GM12878 (cell line): ENCODE data around the gene PNMA1. TPM values are rescaled to one million over a fixed set of nuclear protein-coding genes. Genes with fewer than 3 reads are reported as not detected.

Experiments
- ATAC-seq: fragments of 200-7000 bp; cut with Tn5 transposase; 3 replicates; pipeline ENCODE4 v1.9.1; 2020; ENCODE audit warnings: mild to moderate bottlenecking, moderate library complexity
- BruUV-seq: library from RNA; stranded (reverse); fragments of 400-500 nt; replicated peaks from 2 replicates; lab custom pipeline; 2021; lab: Mats Ljungman, UMichigan
- CTCF ChIA-PET: fragments of 300-600 bp; sonication (Branson Sonifier 250); formaldehyde crosslinking; extraction: SDS; loops from one replicate; lab custom pipeline; 2021; ENCODE audit warnings: inconsistent platforms; lab: Yijun Ruan, JAX
- POLR2A ChIA-PET: fragments of 350-600 bp; formaldehyde crosslinking; extraction: SDS; loops from one replicate; lab custom pipeline; 2021; ENCODE audit warnings: inconsistent platforms; lab: Charles Lee
- RAD21 ChIA-PET: fragments of 300-600 bp; sonication (Branson Sonifier 250); formaldehyde crosslinking; loops from one replicate; lab custom pipeline; 2023; ENCODE audit warnings: antibody characterized with exemption; ENCODE audit not compliant: unreplicated experiment; lab: Charles Lee
- SMC1A ChIA-PET: fragments of 300-600 bp; sonication (Branson Sonifier 250); formaldehyde crosslinking; loops from one replicate; lab custom pipeline; 2023; ENCODE audit not compliant: unreplicated experiment, uncharacterized antibody; lab: Charles Lee
- DNase-seq: peaks from one replicate; pipeline ENCODE4 v3.0.0-alpha.2; 2011; ENCODE audit warnings: low read depth, low spot score
- FAIRE-seq: peaks from 3 replicates; lab custom pipeline; 2011; peaks lifted over from hg19 to GRCh38; lab: Jason Lieb, UNC
- H2AFZ ChIP-seq: 2 replicates; pipeline ENCODE4 v1.6.0; 2011; ENCODE audit warnings: low read depth, low read length, control low read depth; ENCODE audit not compliant: control insufficient read depth
- H3K27ac ChIP-seq: 2 replicates; pipeline ENCODE4 v1.5.1; 2011; ENCODE audit warnings: control low read depth; ENCODE audit not compliant: control insufficient read depth, insufficient read depth
- H3K27me3 ChIP-seq, 2 experiments: replicated peaks in 1 of 2; 2 replicates each; pipeline versions ENCODE4 v1.6.0 to v1.6.1; 2011; ENCODE audit warnings: low read length in 1 of 2; ENCODE audit not compliant: control insufficient read depth in 2 of 2, insufficient read depth in 2 of 2
- H3K36me3 ChIP-seq, 2 experiments: 2 replicates each; pipeline ENCODE4 v1.5.1; 2011; ENCODE audit warnings: low read length in 1 of 2; ENCODE audit not compliant: control insufficient read depth in 2 of 2, insufficient read depth in 2 of 2
- H3K4me1 ChIP-seq: 2 replicates; pipeline ENCODE4 v1.6.1; 2011; ENCODE audit warnings: mild to moderate bottlenecking, low read length, moderate library complexity, mixed read lengths; ENCODE audit not compliant: control insufficient read depth, insufficient read depth
- H3K4me2 ChIP-seq: 2 replicates; pipeline ENCODE4 v1.6.0; 2011; ENCODE audit warnings: control low read depth; ENCODE audit not compliant: control insufficient read depth, insufficient read depth
- H3K4me3 ChIP-seq: fragments of 200-600 bp; sonication (generic); 2 replicates; pipeline ENCODE4 v1.5.1; 2016
- H3K79me2 ChIP-seq: 2 replicates; pipeline ENCODE4 v1.6.0; 2011; ENCODE audit warnings: low read length; ENCODE audit not compliant: control insufficient read depth, insufficient read depth
- H3K9ac ChIP-seq: 2 replicates; pipeline ENCODE4 v1.8.0; 2011; ENCODE audit warnings: low read length, control low read depth, mixed read lengths; ENCODE audit not compliant: control insufficient read depth, insufficient read depth
- H3K9me3 ChIP-seq: replicated peaks from 3 replicates; pipeline ENCODE4 v1.5.1; 2011; ENCODE audit warnings: mild to moderate bottlenecking, low read length; ENCODE audit not compliant: control insufficient read depth, insufficient read depth
- H4K20me1 ChIP-seq: 2 replicates; pipeline ENCODE4 v1.6.0; 2011; ENCODE audit not compliant: control insufficient read depth, insufficient read depth
- ATF7 ChIP-seq: fragments of 450-650 bp; IDR thresholded peaks from 2 replicates; pipeline ENCODE4 v1.6.1; 2016; ENCODE audit warnings: low read depth, mild to moderate bottlenecking
- BHLHE40 ChIP-seq, 2 experiments: fragments of 450-650 bp in 1 of 2; IDR thresholded peaks; 2 replicates each; pipeline ENCODE4 v1.6.1; 2011 to 2017; ENCODE audit warnings: low read depth in 2 of 2, borderline replicate concordance in 1 of 2, improper control_type of control experiment in 1 of 2, low read length in 1 of 2, mild to moderate bottlenecking in 1 of 2
- EP300 ChIP-seq, 2 experiments: fragments of 150-350 bp in 1 of 2; IDR thresholded peaks; 2 replicates each; pipeline ENCODE4 v1.6.1; 2011 to 2012; ENCODE audit warnings: low read depth in 2 of 2, low read length in 2 of 2, borderline replicate concordance in 1 of 2, improper control_type of control experiment in 1 of 2, inconsistent platforms in 1 of 2; ENCODE audit not compliant: control insufficient read depth in 1 of 2
- GABPA ChIP-seq: IDR thresholded peaks from 2 replicates; pipeline ENCODE4 v1.6.1; 2014; ENCODE audit warnings: antibody characterized with exemption, low read depth, mild to moderate bottlenecking, inconsistent platforms
- HDAC2 ChIP-seq: fragments of 200-600 bp; sonication (generic); IDR thresholded peaks from 2 replicates; pipeline ENCODE4 v1.6.1; 2017
- MEF2B ChIP-seq: fragments of 450-650 bp; IDR thresholded peaks from 2 replicates; pipeline ENCODE4 v1.6.1; 2018; ENCODE audit warnings: mild to moderate bottlenecking, moderate library complexity; ENCODE audit not compliant: partially characterized antibody, poor library complexity, severe bottlenecking
- MYB ChIP-seq: fragments of 150-350 bp; IDR thresholded peaks from 2 replicates; pipeline ENCODE4 v1.6.1; 2014; ENCODE audit warnings: mild to moderate bottlenecking, low read depth, low read length, borderline replicate concordance
- MYC ChIP-seq: IDR thresholded peaks from 2 replicates; pipeline ENCODE4 v1.6.1; 2011; ENCODE audit warnings: mild to moderate bottlenecking, low read length, moderate library complexity, inconsistent platforms; ENCODE audit not compliant: insufficient read depth, insufficient replicate concordance, insufficient read length, severe bottlenecking
- NFXL1 ChIP-seq: fragments of 450-650 bp; IDR thresholded peaks from 2 replicates; pipeline ENCODE4 v1.6.1; 2017; ENCODE audit warnings: antibody characterized with exemption, mild to moderate bottlenecking, borderline replicate concordance
- TCF3 ChIP-seq: IDR thresholded peaks from 2 replicates; pipeline ENCODE4 v1.6.1; 2012; ENCODE audit warnings: low read depth, mild to moderate bottlenecking, low read length, borderline replicate concordance; ENCODE audit not compliant: insufficient read depth
- ZNF207 ChIP-seq: fragments of 450-650 bp; IDR thresholded peaks from 2 replicates; pipeline ENCODE4 v1.6.1; 2014; ENCODE audit warnings: antibody characterized with exemption, mild to moderate bottlenecking, borderline replicate concordance
- ZZZ3 ChIP-seq: IDR thresholded peaks from 2 replicates; pipeline ENCODE4 v1.6.1; 2011; ENCODE audit warnings: low read depth; ENCODE audit not compliant: control insufficient read depth, insufficient read length
- WGBS: methylation state at CpG from one replicate; pipeline ENCODE4 v1.1.6; 2016; ENCODE audit warnings: low lambda C conversion rate; ENCODE audit not compliant: insufficient replicate concordance, insufficient coverage; ENCODE audit errors: missing lambda C conversion rate; 5-methylcytosine and 5-hydroxymethylcytosine counted together
- in situ Hi-C: fragments of 300-500 bp; cut with MboI; formaldehyde crosslinking; loops from 9 replicates; pipeline ENCODE4 v1.14.3; 2018; ENCODE audit warnings: mixed read lengths
- intact Hi-C: fragments of 100-400 bp; cut with micrococcal nuclease; formaldehyde crosslinking; loops from one replicate; pipeline ENCODE4 v1.14.2; 2022; ENCODE audit not compliant: unreplicated experiment
- polyA plus RNA-seq, 11 experiments: library from polyadenylated mRNA; depleted of rRNA in 4 of 11; unstranded in 6 of 11; stranded (reverse) in 5 of 11; fragments of >200 nt; fragmentation: Nextera tagmentation in 4 of 11; fragmentation: Illumina TruSeq in 1 of 11; extraction: Ambion mirVana in 4 of 11; extraction: Trizol in 1 of 11; gene quantifications; 1 replicate in 1 of 11; 2 replicates in 10 of 11; pipeline versions ENCODE4 v1.2.1 to v1.2.3, GENCODE V29; 2011 to 2016; ENCODE audit warnings: inconsistent platforms in 2 of 11, missing spikeins in 2 of 11, low read depth in 1 of 11
- total RNA-seq, 4 experiments: library from RNA; depleted of rRNA in 3 of 4; stranded (reverse); fragments of >200 nt in 3 of 4; fragmentation: Illumina TruSeq in 1 of 4; extraction: Trizol in 1 of 4; gene quantifications; 2 replicates each; pipeline versions ENCODE4 v1.2.1 to v1.2.3, GENCODE V29; 2013 to 2021
- TF ChIP-seq, protein P1 (sequence below): fragments of 450-650 bp; formaldehyde crosslinking; IDR thresholded peaks from 2 replicates; pipeline ENCODE4 v1.4.0; 2020; ENCODE audit warnings: mild to moderate bottlenecking, moderate library complexity

The PNMA1 gene
- total and polyA plus RNA-seq, 10 of the 15 experiments (the other 5 are each of a cell fraction or from before 2014, with no cell fraction given) = 1.8 to 39.3 (median 11.1) TPM

GRCh38 chr14:73685328-73685727 lies 28.9 kb downstream of the PNMA1 start:
- H3K4me1 ChIP-seq = no peaks in the 10 kb centered on the region
- H3K9me3 ChIP-seq = no peaks in the 10 kb centered on the region
- no peak overlapping the region for H3K4me2 ChIP-seq
- H3K27ac ChIP-seq = no peak overlapping the region
- no TSS peak for BruUV-seq
- intact Hi-C loops (no loop called here), in situ Hi-C loops (no loop called here)
- DNase-seq = no peak
- no peak overlapping the region for H3K9ac ChIP-seq
- no peak for ATAC-seq
- POLR2A ChIA-PET = interaction anchor here (0.7 kb wide), 1 partner anchor 403 kb away, joined by 5 read pairs; no protein-coding TSS in a partner anchor
- RAD21 ChIA-PET = no interaction called here
- no peak for TF ChIP-seq ATF7
- no peak for TF ChIP-seq GABPA
- no peak for TF ChIP-seq BHLHE40 (IDR thresholded peaks at IDR 0.05; ENCODE audit: borderline replicate concordance in 1 of 2, low read depth in 2 of 2, low read length in 1 of 2)
- TF ChIP-seq MYB = no peak
- no peak for TF ChIP-seq EP300 (IDR thresholded peaks at IDR 0.05; ENCODE audit: borderline replicate concordance in 1 of 2, control insufficient read depth in 1 of 2, low read depth in 2 of 2, low read length in 2 of 2)
- no peak for TF ChIP-seq MYC
- TF ChIP-seq ZNF207 = no peak
- TF ChIP-seq MEF2B = no peak
- TF ChIP-seq, protein P1, sequence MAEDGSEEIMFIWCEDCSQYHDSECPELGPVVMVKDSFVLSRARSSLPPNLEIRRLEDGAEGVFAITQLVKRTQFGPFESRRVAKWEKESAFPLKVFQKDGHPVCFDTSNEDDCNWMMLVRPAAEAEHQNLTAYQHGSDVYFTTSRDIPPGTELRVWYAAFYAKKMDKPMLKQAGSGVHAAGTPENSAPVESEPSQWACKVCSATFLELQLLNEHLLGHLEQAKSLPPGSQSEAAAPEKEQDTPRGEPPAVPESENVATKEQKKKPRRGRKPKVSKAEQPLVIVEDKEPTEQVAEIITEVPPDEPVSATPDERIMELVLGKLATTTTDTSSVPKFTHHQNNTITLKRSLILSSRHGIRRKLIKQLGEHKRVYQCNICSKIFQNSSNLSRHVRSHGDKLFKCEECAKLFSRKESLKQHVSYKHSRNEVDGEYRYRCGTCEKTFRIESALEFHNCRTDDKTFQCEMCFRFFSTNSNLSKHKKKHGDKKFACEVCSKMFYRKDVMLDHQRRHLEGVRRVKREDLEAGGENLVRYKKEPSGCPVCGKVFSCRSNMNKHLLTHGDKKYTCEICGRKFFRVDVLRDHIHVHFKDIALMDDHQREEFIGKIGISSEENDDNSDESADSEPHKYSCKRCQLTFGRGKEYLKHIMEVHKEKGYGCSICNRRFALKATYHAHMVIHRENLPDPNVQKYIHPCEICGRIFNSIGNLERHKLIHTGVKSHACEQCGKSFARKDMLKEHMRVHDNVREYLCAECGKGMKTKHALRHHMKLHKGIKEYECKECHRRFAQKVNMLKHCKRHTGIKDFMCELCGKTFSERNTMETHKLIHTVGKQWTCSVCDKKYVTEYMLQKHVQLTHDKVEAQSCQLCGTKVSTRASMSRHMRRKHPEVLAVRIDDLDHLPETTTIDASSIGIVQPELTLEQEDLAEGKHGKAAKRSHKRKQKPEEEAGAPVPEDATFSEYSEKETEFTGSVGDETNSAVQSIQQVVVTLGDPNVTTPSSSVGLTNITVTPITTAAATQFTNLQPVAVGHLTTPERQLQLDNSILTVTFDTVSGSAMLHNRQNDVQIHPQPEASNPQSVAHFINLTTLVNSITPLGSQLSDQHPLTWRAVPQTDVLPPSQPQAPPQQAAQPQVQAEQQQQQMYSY (CRISPR knock-in tag) = no peak
- no peak for TF ChIP-seq NFXL1
- no peak for TF ChIP-seq HDAC2
- TF ChIP-seq ZZZ3 = no peak
- no peak for TF ChIP-seq TCF3
- FAIRE-seq = no peak
- H3K36me3 ChIP-seq = no peaks in the 10 kb centered on the region
- H3K79me2 ChIP-seq = no peaks in the 10 kb centered on the region
- CTCF ChIA-PET = no interaction called here
- H3K27me3 ChIP-seq = no peaks in the 10 kb centered on the region
- WGBS = 94% methylated on average over 9 of the region's 9 CpGs
- SMC1A ChIA-PET = interaction anchor here (0.8 to 1.3 kb wide), 3 partner anchors 8 to 82 kb away, joined by 3 read pairs; no protein-coding TSS in a partner anchor
- H2AFZ ChIP-seq = no peak overlapping the region
- no peak overlapping the region for H3K4me3 ChIP-seq
- no peaks in the 10 kb centered on the region for H4K20me1 ChIP-seq
